Endothelial cell of umbilical vein (primary cell): ENCODE measurements around the gene MROH2A. TPM values are rescaled to one million over a fixed set of nuclear protein-coding genes. Genes with fewer than 3 reads are reported as not detected.

Experiments used
- BruUV-seq: library from RNA; stranded (reverse); fragments of 400-500 nt; replicated peaks from 2 replicates; lab custom pipeline; 2021; lab: Mats Ljungman, UMichigan
- CTCF ChIA-PET: fragments of 300-600, 350-600 bp; sonication (Branson Sonifier 250); formaldehyde crosslinking; loops from one replicate; lab custom pipeline; 2021; ENCODE audit warnings: antibody characterized with exemption, inconsistent platforms; lab: Charles Lee
- POLR2A ChIA-PET: fragments of 300-600, 350-600 bp; sonication (Branson Sonifier 250); formaldehyde crosslinking; loops from one replicate; lab custom pipeline; 2021; ENCODE audit warnings: antibody characterized with exemption, inconsistent platforms; lab: Charles Lee
- DNase-seq: peaks from one replicate; pipeline ENCODE4 v3.0.0-alpha.2; 2011; ENCODE audit warnings: low read depth, low spot score
- FAIRE-seq: peaks from 2 replicates; lab custom pipeline; 2011; peaks lifted over from hg19 to GRCh38; lab: Jason Lieb, UNC
- H2AFZ ChIP-seq: 2 replicates; pipeline ENCODE4 v1.6.0; 2012; ENCODE audit warnings: low read depth, low read length, control low read depth, inconsistent platforms
- H3K27ac ChIP-seq: 2 replicates; pipeline ENCODE4 v1.5.1; 2011; ENCODE audit warnings: low read depth, mild to moderate bottlenecking, control low read depth, low read length, moderate library complexity; ENCODE audit not compliant: insufficient read depth
- H3K27me3 ChIP-seq, 2 experiments: 2 replicates each; pipeline versions ENCODE4 v1.6.0 to v1.6.1; 2011; ENCODE audit warnings: low read length in 2 of 2, mixed read lengths in 1 of 2; ENCODE audit not compliant: control insufficient read depth in 2 of 2, insufficient read depth in 2 of 2
- H3K36me3 ChIP-seq, 2 experiments: 2 replicates in 1 of 2; 3 replicates in 1 of 2; pipeline ENCODE4 v1.5.1; 2011; ENCODE audit warnings: low read length in 2 of 2, mild to moderate bottlenecking in 1 of 2, moderate library complexity in 1 of 2; ENCODE audit not compliant: control insufficient read depth in 2 of 2, insufficient read depth in 2 of 2; ENCODE audit errors: extremely low read depth in 1 of 2
- H3K4me1 ChIP-seq: 3 replicates; pipeline ENCODE4 v1.5.1; 2011; ENCODE audit warnings: mild to moderate bottlenecking, low read length; ENCODE audit not compliant: control insufficient read depth, insufficient read depth; ENCODE audit errors: extremely low read depth
- H3K4me2 ChIP-seq: 2 replicates; pipeline ENCODE4 v1.6.1; 2011; ENCODE audit warnings: low read length, control low read depth, mixed read lengths; ENCODE audit not compliant: insufficient read depth
- H3K4me3 ChIP-seq, 3 experiments: fragments of 200-600 bp in 1 of 3; sonication (generic), shearing (Covaris generic) in 1 of 3; replicated peaks in 1 of 3; 2 replicates each; pipeline ENCODE4 v1.5.1; 2011 to 2016; ENCODE audit warnings: control low read depth in 3 of 3, low read length in 3 of 3, mild to moderate bottlenecking in 2 of 3, inconsistent platforms in 1 of 3, low read depth in 1 of 3, moderate library complexity in 1 of 3; ENCODE audit not compliant: insufficient read depth in 1 of 3
- H3K79me2 ChIP-seq: 2 replicates; pipeline ENCODE4 v1.6.0; 2012; ENCODE audit warnings: low read length, inconsistent platforms; ENCODE audit not compliant: control insufficient read depth, insufficient read depth
- H3K9ac ChIP-seq: replicated peaks from 2 replicates; pipeline ENCODE3; 2011; ENCODE audit warnings: low read length, control low read depth; ENCODE audit not compliant: insufficient read depth; ENCODE audit errors: extremely low read depth
- H3K9me1 ChIP-seq: replicated peaks from 3 replicates; pipeline ENCODE4 v1.6.0; 2011; ENCODE audit warnings: mild to moderate bottlenecking, low read length; ENCODE audit not compliant: control insufficient read depth, insufficient read depth; ENCODE audit errors: extremely low read depth
- H3K9me3 ChIP-seq: replicated peaks from 2 replicates; pipeline ENCODE4 v1.5.1; 2012; ENCODE audit warnings: low read length, inconsistent platforms; ENCODE audit not compliant: control insufficient read depth, insufficient read depth
- H4K20me1 ChIP-seq: replicated peaks from 2 replicates; pipeline ENCODE3; 2011; ENCODE audit warnings: mild to moderate bottlenecking, low read length; ENCODE audit not compliant: control insufficient read depth, insufficient read depth; ENCODE audit errors: extremely low read depth
- CTCF ChIP-seq, 2 donors: IDR thresholded peaks; 1 replicate in 1 of 2; 2 replicates in 1 of 2; pipeline ENCODE4 v1.5.1; 2011; ENCODE audit warnings: low read length in 2 of 2, mild to moderate bottlenecking in 2 of 2, moderate library complexity in 2 of 2, control low read depth in 1 of 2, inconsistent platforms in 1 of 2, low read depth in 1 of 2; ENCODE audit not compliant: insufficient read depth in 1 of 2; ENCODE audit errors: extremely low read depth in 1 of 2
- EZH2 ChIP-seq: IDR thresholded peaks from 2 replicates; pipeline ENCODE4 v1.6.1; 2012; ENCODE audit warnings: borderline replicate concordance, low read depth, mild to moderate bottlenecking, moderate library complexity, low read length, inconsistent platforms; ENCODE audit not compliant: severe bottlenecking
- FOS ChIP-seq: IDR thresholded peaks from 2 replicates; pipeline ENCODE4 v1.6.1; 2011; ENCODE audit warnings: mild to moderate bottlenecking, low read length, moderate library complexity, borderline replicate concordance; ENCODE audit not compliant: insufficient read depth
- GATA2 ChIP-seq: IDR thresholded peaks from 2 replicates; pipeline ENCODE4 v1.7.0; 2011; ENCODE audit warnings: low read depth, mild to moderate bottlenecking, moderate library complexity, mixed read lengths, low read length; ENCODE audit not compliant: insufficient read length, insufficient read depth
- JUN ChIP-seq: IDR thresholded peaks from 2 replicates; pipeline ENCODE4 v1.6.1; 2011; ENCODE audit warnings: borderline replicate concordance, low read depth; ENCODE audit not compliant: insufficient read length, insufficient read depth
- MYC ChIP-seq: IDR thresholded peaks from one replicate; pipeline ENCODE4 v1.6.1; 2011; ENCODE audit warnings: mild to moderate bottlenecking, low read depth, low read length
- POLR2A ChIP-seq: IDR thresholded peaks from 2 replicates; pipeline ENCODE4 v1.6.1; 2012; ENCODE audit warnings: low read depth, mild to moderate bottlenecking, control low read depth, low read length
- POLR2AphosphoS5 ChIP-seq: IDR thresholded peaks from 2 replicates; pipeline ENCODE4 v1.6.1; 2012; ENCODE audit warnings: low read depth, mild to moderate bottlenecking, control low read depth, low read length, moderate library complexity; ENCODE audit not compliant: insufficient read depth
- dilution Hi-C: fragments of 300-500 bp; cut with MboI; formaldehyde crosslinking; loops from one replicate; pipeline ENCODE4 v1.15.0; 2019; ENCODE audit warnings: low sequenced_read_pairs; ENCODE audit not compliant: extremely low pct_ligation_motif_present
- intact Hi-C: fragments of 100-400 bp; cut with micrococcal nuclease; formaldehyde crosslinking; loops from one replicate; pipeline ENCODE4 v1.10.0; 2022
- polyA plus RNA-seq, 4 experiments: library from polyadenylated mRNA; depleted of rRNA in 3 of 4; stranded (reverse) in 3 of 4; unstranded in 1 of 4; fragments of >200 nt; gene quantifications; 2 replicates each; pipeline versions ENCODE4 v1.2.1 to v1.2.3, GENCODE V29; 2011 to 2012; ENCODE audit warnings: missing spikeins in 1 of 4
- total RNA-seq: library from RNA; stranded (reverse); gene quantifications from 2 replicates; pipeline ENCODE4 v1.2.3, GENCODE V29; 2021
- TF ChIP-seq, protein P1 (sequence below): IDR thresholded peaks from 2 replicates; pipeline ENCODE4 v1.6.1; 2011; ENCODE audit not compliant: insufficient read depth, insufficient read length

The MROH2A gene
- total and polyA plus RNA-seq, 2 donors (not counting 3 experiments of a cell fraction or from before 2014, with no cell fraction given) = not detected

DNA sequence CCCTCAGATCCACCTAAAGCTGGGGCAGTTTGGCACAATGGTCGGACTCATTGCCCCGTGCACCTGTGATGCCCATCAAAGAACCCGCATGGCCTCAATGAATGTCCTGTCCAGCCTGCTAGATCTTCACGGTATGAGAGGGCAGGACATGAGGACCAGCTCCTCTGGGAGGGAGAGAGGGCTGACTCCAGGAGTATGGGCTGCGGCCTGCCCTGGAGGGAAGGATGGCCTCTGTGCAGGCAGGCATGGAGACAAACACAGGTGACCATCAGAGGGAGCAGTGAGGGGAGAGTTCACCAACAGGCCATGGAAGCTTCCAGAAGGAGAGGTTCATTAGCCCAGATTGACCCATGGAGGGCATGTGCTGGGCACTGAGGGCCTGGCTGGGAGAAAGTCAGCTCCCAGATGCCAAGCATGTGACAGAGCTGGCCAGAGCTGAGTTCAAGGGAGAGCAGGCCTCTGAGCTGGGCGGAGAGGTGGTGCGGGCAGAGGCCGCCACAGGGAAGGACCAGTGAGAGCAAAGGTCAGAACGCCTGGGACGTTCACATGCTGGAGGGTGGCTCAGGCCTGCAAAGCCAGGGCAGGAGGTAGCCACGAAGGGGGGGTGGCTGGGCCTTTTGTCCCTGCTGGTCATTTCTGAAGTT is 40.0 kb downstream of the MROH2A start:
- no peaks in the 10 kb centered on the region for H4K20me1 ChIP-seq
- TF ChIP-seq POLR2AphosphoS5 (no peak), GATA2 (no peak), FOS (no peak), EZH2 (no peak), CTCF (IDR thresholded peaks at IDR 0.05; ENCODE audit: extremely low read depth in 1 of 2, insufficient read depth in 1 of 2, low read depth in 1 of 2, low read length in 2 of 2) (no peak), MYC (no peak), POLR2A (no peak), JUN (no peak)
- TF ChIP-seq, protein P1, sequence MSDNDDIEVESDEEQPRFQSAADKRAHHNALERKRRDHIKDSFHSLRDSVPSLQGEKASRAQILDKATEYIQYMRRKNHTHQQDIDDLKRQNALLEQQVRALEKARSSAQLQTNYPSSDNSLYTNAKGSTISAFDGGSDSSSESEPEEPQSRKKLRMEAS = no peak
- no peak overlapping the region for H3K4me3 ChIP-seq
- H3K4me2 ChIP-seq = no peak overlapping the region
- no peak overlapping the region for H2AFZ ChIP-seq
- no peaks in the 10 kb centered on the region for H3K4me1 ChIP-seq
- no peaks in the 10 kb centered on the region for H3K36me3 ChIP-seq
- ChIA-PET CTCF (no interaction called here), POLR2A (no interaction called here)
- FAIRE-seq (no peak), DNase-seq (no peak)
- H3K27ac ChIP-seq = no peak overlapping the region
- no TSS peak for BruUV-seq
- intact Hi-C loops (no loop called here), dilution Hi-C loops (no loop called here)
- H3K9ac ChIP-seq = no peak overlapping the region
- H3K9me3 ChIP-seq = no peaks in the 10 kb centered on the region
- H3K9me1 ChIP-seq = no peaks in the 10 kb centered on the region
- H3K27me3 ChIP-seq = no peaks in the 10 kb centered on the region
- H3K79me2 ChIP-seq = no peaks in the 10 kb centered on the region
